RWPE1 (cell line): Measurements from ENCODE around the gene EFNA4.

Source experiments
- CTCF ChIA-PET: fragments of 350-600 bp; sonication (Branson Sonifier 250); formaldehyde crosslinking; extraction: SDS; loops from one replicate; lab custom pipeline; 2021; lab: Yijun Ruan, JAX
- POLR2A ChIA-PET: fragments of 400-600 bp; formaldehyde crosslinking; extraction: SDS; loops from one replicate; lab custom pipeline; 2020; ENCODE audit warnings: antibody characterized with exemption; ENCODE audit not compliant: low non-redundant PET; lab: Yijun Ruan, JAX
- DNase-seq: peaks from one replicate; pipeline ENCODE4 v3.0.0; 2012; ENCODE audit warnings: low spot score
- H3K27ac ChIP-seq: fragments of 450-650 bp; 2 replicates; pipeline ENCODE4 v1.5.1; 2017
- CTCF ChIP-seq: fragments of 450-650 bp; conservative IDR thresholded peaks from 2 replicates; pipeline ENCODE4 v1.5.1; 2017; ENCODE audit warnings: low read depth, mild to moderate bottlenecking

EFNA4 gene

GRCh38 chr1:155037851-155038441 lies 25.6 kb upstream of the EFNA4 start:
- peak overlapping the region; percentile 81 for H3K27ac ChIP-seq
- POLR2A ChIA-PET, result no interaction called here
- DNase-seq, result no peak
- CTCF ChIA-PET, result interaction anchor here (0.5 to 1.4 kb wide), 7 partner anchors 8 to 499 kb away, joined by 3 to 7 read pairs (median 3); partner anchors contain the start of gene ADAM15
- no peak for TF ChIP-seq CTCF

GRCh38 chr1:155038602-155039307 lies 24.8 kb upstream of the EFNA4 start:
- CTCF ChIA-PET, result interaction anchor here (0.5 to 1.5 kb wide), 4 partner anchors 13 to 53 kb away, joined by 3 to 7 read pairs (median 4); partner anchors contain the start of gene ADAM15
- H3K27ac ChIP-seq, result peak overlapping the region; percentile 81
- peak; percentile 78 for DNase-seq
- POLR2A ChIA-PET, result no interaction called here
- no peak for TF ChIP-seq CTCF

GRCh38 chr1:155039308-155039669 lies 24.3 kb upstream of the EFNA4 start:
- DNase-seq, result no peak
- TF ChIP-seq CTCF, result no peak
- CTCF ChIA-PET, result interaction anchor here (1.4 to 1.5 kb wide), 2 partner anchors 12 to 22 kb away, joined by 6 to 7 read pairs; partner anchors contain the start of gene ADAM15
- POLR2A ChIA-PET, result no interaction called here
- H3K27ac ChIP-seq, result peak overlapping the region; percentile 81

- ChIA-PET CTCF (interaction anchor here (0.6 to 1.2 kb wide), 5 partner anchors 10 to 717 kb away, joined by 3 to 4 read pairs (median 3); no protein-coding TSS in a partner anchor), POLR2A (interaction anchor here (0.6 kb wide), 1 partner anchor 36 kb away, joined by 12 read pairs; no protein-coding TSS in a partner anchor)
- TF ChIP-seq CTCF, result no peak
- no peak overlapping the region for H3K27ac ChIP-seq
- no peak for DNase-seq
Observed at GRCh38 chr1:155040358-155041093, 23.0 kb upstream of the EFNA4 start.

GRCh38 chr1:155042789-155043188 lies 20.8 kb upstream of the EFNA4 start:
- ChIA-PET CTCF (interaction anchor here (0.6 to 2.4 kb wide), 3 partner anchors 25 to 43 kb away, joined by 3 to 16 read pairs (median 10); no protein-coding TSS in a partner anchor), POLR2A (no interaction called here)
- peak overlapping the region; percentile 77 for H3K27ac ChIP-seq
- TF ChIP-seq CTCF, result no peak
- DNase-seq, result no peak

- CTCF ChIA-PET, result interaction anchor here (0.7 to 2.5 kb wide), 9 partner anchors 13 to 79 kb away, joined by 3 to 16 read pairs (median 7); no protein-coding TSS in a partner anchor
- no peak for DNase-seq
- POLR2A ChIA-PET, result no interaction called here
- peak overlapping the region; percentile 77 for H3K27ac ChIP-seq
- TF ChIP-seq CTCF, result no peak
Observed at GRCh38 chr1:155043301-155043702, 20.2 kb upstream of the EFNA4 start.
